Progenitor cell of endocrine pancreas (in vitro differentiated cells): Measurements from ENCODE around the gene CRTAC1. TPM values are rescaled to one million over a fixed set of nuclear protein-coding genes. Genes with fewer than 3 reads are reported as not detected.

Experiments
- DNase-seq: peaks from one replicate; pipeline ENCODE4 v3.0.0; 2021; ENCODE audit warnings: low spot score; ENCODE audit not compliant: unreplicated experiment
- H3K27ac Mint-ChIP-seq: 2 replicates; pipeline ENCODE4 v1.8.0; 2021; ENCODE audit warnings: mild to moderate bottlenecking, moderate library complexity, mixed read lengths
- H3K27me3 Mint-ChIP-seq: 2 replicates; pipeline ENCODE4 v1.8.0; 2021; ENCODE audit warnings: mixed read lengths
- H3K36me3 Mint-ChIP-seq: 2 replicates; pipeline ENCODE4 v1.8.0; 2022; ENCODE audit warnings: mixed read lengths; ENCODE audit not compliant: insufficient read depth
- H3K4me1 Mint-ChIP-seq: 2 replicates; pipeline ENCODE4 v1.8.0; 2021; ENCODE audit warnings: low read depth, mixed read lengths
- H3K4me3 Mint-ChIP-seq: 2 replicates; pipeline ENCODE4 v1.8.0; 2021; ENCODE audit warnings: low read depth, mild to moderate bottlenecking, moderate library complexity, mixed read lengths
- H3K9me3 Mint-ChIP-seq: 2 replicates; pipeline ENCODE4 v1.8.0; 2021; ENCODE audit warnings: low read depth, mixed read lengths
- CTCF ChIP-seq: fragments of 200-600 bp; sonication (generic); IDR thresholded peaks from one replicate; pipeline ENCODE4 v1.5.0; 2021; ENCODE audit warnings: antibody characterized with exemption, mild to moderate bottlenecking; ENCODE audit not compliant: unreplicated experiment
- total RNA-seq: library from RNA; stranded (reverse); gene quantifications from 2 replicates; pipeline ENCODE4 v1.2.1, GENCODE V29; 2021

Gene CRTAC1
- total RNA-seq, 1 donor from 2014 or later, result 4.6 TPM

- Mint-ChIP-seq H3K27ac (no peak overlapping the region), H3K4me3 (no peak overlapping the region), H3K9me3 (no peaks in the 10 kb centered on the region), H3K27me3 (peaks cover 47% of the 10 kb centered on the region), H3K4me1 (peaks cover 8% of the 10 kb centered on the region), H3K36me3 (no peaks in the 10 kb centered on the region)
- no peak for DNase-seq
- TF ChIP-seq CTCF, result no peak
Observed at GRCh38 chr10:97870990-97871389, 159.4 kb downstream of the CRTAC1 start.

GRCh38 chr10:97869091-97870042, 161.1 kb downstream of the CRTAC1 start:
- Mint-ChIP-seq H3K36me3 (no peaks in the 10 kb centered on the region), H3K27me3 (peaks cover 45% of the 10 kb centered on the region), H3K9me3 (no peaks in the 10 kb centered on the region), H3K4me1 (peaks cover 8% of the 10 kb centered on the region), H3K4me3 (no peak overlapping the region), H3K27ac (peak overlapping the region; percentile 37)
- DNase-seq, result peak; percentile 51
- peak; percentile 74 for TF ChIP-seq CTCF

GRCh38 chr10:97868134-97868685, 162.2 kb downstream of the CRTAC1 start:
- H3K27ac Mint-ChIP-seq, result no peak overlapping the region
- H3K36me3 Mint-ChIP-seq, result no peaks in the 10 kb centered on the region
- no peak for TF ChIP-seq CTCF
- H3K4me3 Mint-ChIP-seq, result no peak overlapping the region
- no peaks in the 10 kb centered on the region for H3K9me3 Mint-ChIP-seq
- H3K27me3 Mint-ChIP-seq, result peaks cover 45% of the 10 kb centered on the region
- DNase-seq, result no peak
- peaks cover 8% of the 10 kb centered on the region for H3K4me1 Mint-ChIP-seq

GRCh38 chr10:97867220-97867800, 163.1 kb downstream of the CRTAC1 start:
- Mint-ChIP-seq H3K27me3 (peaks cover 36% of the 10 kb centered on the region), H3K4me1 (peaks cover 17% of the 10 kb centered on the region), H3K27ac (no peak overlapping the region), H3K9me3 (no peaks in the 10 kb centered on the region), H3K36me3 (no peaks in the 10 kb centered on the region), H3K4me3 (no peak overlapping the region)
- no peak for TF ChIP-seq CTCF
- DNase-seq, result no peak

GRCh38 chr10:97866524-97867219, 163.7 kb downstream of the CRTAC1 start:
- peaks cover 22% of the 10 kb centered on the region for H3K4me1 Mint-ChIP-seq
- H3K27me3 Mint-ChIP-seq, result peaks cover 35% of the 10 kb centered on the region
- H3K36me3 Mint-ChIP-seq, result no peaks in the 10 kb centered on the region
- H3K4me3 Mint-ChIP-seq, result no peak overlapping the region
- H3K27ac Mint-ChIP-seq, result no peak overlapping the region
- no peak for DNase-seq
- no peak for TF ChIP-seq CTCF
- H3K9me3 Mint-ChIP-seq, result no peaks in the 10 kb centered on the region
